GM21717 (cell line): ENCODE data around the gene MALRD1.

Experiments used
- ATAC-seq: cut with Tn5 transposase; IDR thresholded peaks from one replicate; pipeline ENCODE4 v1.9.1; 2021; ENCODE audit warnings: mild to moderate bottlenecking, moderate library complexity; ENCODE audit not compliant: unreplicated experiment

Gene MALRD1

GRCh38 chr10:19098803-19099202 is 50.2 kb downstream of the MALRD1 start:
- ATAC-seq: no peak

- no peak for ATAC-seq
These were observed 58.8 kb downstream of the MALRD1 start for GRCh38 chr10:19107406-19107805.

- no peak for ATAC-seq
These were observed 63.1 kb downstream of the MALRD1 start for GRCh38 chr10:19111501-19112267.

GRCh38 chr10:19117438-19117837 is 68.8 kb downstream of the MALRD1 start:
- no peak for ATAC-seq

GRCh38 chr10:19119191-19119590 is 70.6 kb downstream of the MALRD1 start:
- ATAC-seq: no peak

GRCh38 chr10:19120381-19120908 is 71.8 kb downstream of the MALRD1 start:
- no peak for ATAC-seq

- no peak for ATAC-seq
These were observed 85.4 kb downstream of the MALRD1 start for GRCh38 chr10:19133992-19134391.

GRCh38 chr10:19142967-19143366 is 94.4 kb downstream of the MALRD1 start:
- no peak for ATAC-seq

- ATAC-seq: no peak
These were observed 95.6 kb downstream of the MALRD1 start for GRCh38 chr10:19144206-19144605.

- ATAC-seq: no peak
These were observed 105.8 kb downstream of the MALRD1 start for GRCh38 chr10:19154375-19154774.

GRCh38 chr10:19158358-19158757 is 109.8 kb downstream of the MALRD1 start:
- ATAC-seq: no peak

GRCh38 chr10:19158870-19159269 is 110.3 kb downstream of the MALRD1 start:
- no peak for ATAC-seq

GRCh38 chr10:19164461-19164860 is 115.9 kb downstream of the MALRD1 start:
- ATAC-seq: no peak

GRCh38 chr10:19168584-19168983 is 120.0 kb downstream of the MALRD1 start:
- no peak for ATAC-seq

GRCh38 chr10:19169041-19169440 is 120.4 kb downstream of the MALRD1 start:
- no peak for ATAC-seq

- no peak for ATAC-seq
These were observed 121.1 kb downstream of the MALRD1 start for GRCh38 chr10:19169684-19170083.

- ATAC-seq: no peak
These were observed 130.1 kb downstream of the MALRD1 start for GRCh38 chr10:19178675-19179074.

- no peak for ATAC-seq
These were observed 136.3 kb downstream of the MALRD1 start for GRCh38 chr10:19184891-19185290.

GRCh38 chr10:19194866-19195265 is 146.3 kb downstream of the MALRD1 start:
- no peak for ATAC-seq

- ATAC-seq: no peak
These were observed 147.1 kb downstream of the MALRD1 start for GRCh38 chr10:19195698-19196097.

- no peak for ATAC-seq
These were observed 151.6 kb downstream of the MALRD1 start for GRCh38 chr10:19200211-19200610.

- no peak for ATAC-seq
These were observed 155.8 kb downstream of the MALRD1 start for GRCh38 chr10:19204246-19204917.
